ELF-1 (cell line): ENCODE measurements around the gene UNC5B.
A peak's percentile ranks its signal among the peaks of the same experiment; 100 is the strongest.
"Not testable (repeated sequence)": the region's sequence is repeated elsewhere in the genome, so short reads cannot be mapped to it uniquely, and the experiment has no call there.

Source experiments
- DNase-seq: peaks from one replicate; pipeline ENCODE4 v3.0.0-alpha.2; 2016; ENCODE audit warnings: low read depth, low spot score

The UNC5B gene

GRCh38 chr10:71282323-71282680 lies 69.9 kb downstream of the UNC5B start:
- no peak for DNase-seq

- DNase-seq, result no peak
Observed at GRCh38 chr10:71283410-71283809, 71.0 kb downstream of the UNC5B start.

GRCh38 chr10:71283876-71284275 lies 71.5 kb downstream of the UNC5B start:
- no peak for DNase-seq

- DNase-seq, result no peak
Observed at GRCh38 chr10:71284544-71285179, 72.3 kb downstream of the UNC5B start.

GRCh38 chr10:71285180-71285545 lies 72.8 kb downstream of the UNC5B start:
- peak; percentile 75 for DNase-seq

- no peak for DNase-seq
Observed at GRCh38 chr10:71285986-71286385, 73.6 kb downstream of the UNC5B start.

- no peak for DNase-seq
Observed at GRCh38 chr10:71286521-71287294, 74.3 kb downstream of the UNC5B start.

GRCh38 chr10:71287456-71287855 lies 75.1 kb downstream of the UNC5B start:
- no peak for DNase-seq

GRCh38 chr10:71288461-71288860 lies 76.1 kb downstream of the UNC5B start:
- DNase-seq, result no peak

- DNase-seq, result no peak
Observed at GRCh38 chr10:71289421-71290130, 77.2 kb downstream of the UNC5B start.

- DNase-seq, result no peak
Observed at GRCh38 chr10:71290331-71290730, 78.0 kb downstream of the UNC5B start.

- no peak for DNase-seq
Observed at GRCh38 chr10:71290806-71291527, 78.6 kb downstream of the UNC5B start.

- no peak for DNase-seq
Observed at GRCh38 chr10:71291528-71291900, 79.1 kb downstream of the UNC5B start.

- DNase-seq, result no peak
Observed at GRCh38 chr10:71292624-71293445, 80.5 kb downstream of the UNC5B start.

GRCh38 chr10:71293446-71294084 lies 81.2 kb downstream of the UNC5B start:
- no peak for DNase-seq

GRCh38 chr10:71294091-71294561 lies 81.8 kb downstream of the UNC5B start:
- no peak for DNase-seq

- DNase-seq, result no peak
Observed at GRCh38 chr10:71294856-71295255, 82.5 kb downstream of the UNC5B start.

- no peak for DNase-seq
Observed at GRCh38 chr10:71295641-71296040, 83.3 kb downstream of the UNC5B start.

- DNase-seq, result no peak
Observed at GRCh38 chr10:71296086-71296485, 83.7 kb downstream of the UNC5B start.

- not testable (repeated sequence) for DNase-seq
Observed at GRCh38 chr10:71296811-71297210, 84.4 kb downstream of the UNC5B start.

- no peak for DNase-seq
Observed at GRCh38 chr10:71297343-71297742, 85.0 kb downstream of the UNC5B start.
